CMK (cell line): ENCODE measurements around the gene ZNF500.
A peak's percentile ranks its signal among the peaks of the same experiment; 100 is the strongest.

Experiments used
- DNase-seq: peaks from one replicate; pipeline ENCODE4 v3.0.0-alpha.2; 2010; ENCODE audit warnings: low read depth

The ZNF500 gene

DNA sequence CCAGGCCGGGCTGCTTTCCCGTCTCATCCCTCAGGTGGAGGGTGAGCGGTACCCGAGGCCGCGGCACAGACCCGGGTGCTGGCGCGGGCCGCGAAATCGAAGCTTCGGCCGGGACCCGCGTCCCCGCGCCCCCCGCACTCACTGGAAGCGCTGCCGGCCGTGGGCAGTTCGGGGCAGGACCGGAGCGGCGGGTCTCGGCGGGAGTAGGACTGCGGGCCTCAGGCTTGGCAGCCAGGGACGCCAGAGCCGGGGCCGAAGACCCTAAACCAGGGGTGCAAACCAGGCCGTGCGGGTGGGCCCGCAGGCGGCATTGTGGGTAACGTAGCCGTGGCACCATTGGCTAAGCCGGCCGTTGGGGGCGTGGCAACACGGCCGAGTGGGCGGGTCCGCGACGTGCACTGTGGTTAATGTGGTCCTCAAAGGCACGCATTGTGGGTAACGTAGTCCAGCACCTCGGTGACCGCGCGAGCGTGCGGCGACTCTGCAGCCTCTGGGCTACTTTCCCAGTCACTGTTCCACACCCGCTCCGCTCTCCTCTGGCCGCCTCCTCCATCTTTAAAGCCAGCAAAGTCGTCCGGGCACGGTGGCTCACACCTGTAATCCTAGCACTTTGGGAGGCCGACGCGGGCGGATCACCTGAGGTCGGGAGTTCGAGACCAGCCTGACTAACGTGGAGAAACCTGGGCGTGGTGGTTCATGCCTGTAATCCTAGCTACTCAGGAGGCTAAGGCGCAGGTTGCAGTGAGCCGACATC is at the start of gene ZNF500:
Gene ZNF500 (minus strand): TSS at position 288 of the 754 bp plus-strand sequence. CDS start 1,184 bp downstream, outside the sequence.
- DNase-seq, result peak; percentile 94

DNA sequence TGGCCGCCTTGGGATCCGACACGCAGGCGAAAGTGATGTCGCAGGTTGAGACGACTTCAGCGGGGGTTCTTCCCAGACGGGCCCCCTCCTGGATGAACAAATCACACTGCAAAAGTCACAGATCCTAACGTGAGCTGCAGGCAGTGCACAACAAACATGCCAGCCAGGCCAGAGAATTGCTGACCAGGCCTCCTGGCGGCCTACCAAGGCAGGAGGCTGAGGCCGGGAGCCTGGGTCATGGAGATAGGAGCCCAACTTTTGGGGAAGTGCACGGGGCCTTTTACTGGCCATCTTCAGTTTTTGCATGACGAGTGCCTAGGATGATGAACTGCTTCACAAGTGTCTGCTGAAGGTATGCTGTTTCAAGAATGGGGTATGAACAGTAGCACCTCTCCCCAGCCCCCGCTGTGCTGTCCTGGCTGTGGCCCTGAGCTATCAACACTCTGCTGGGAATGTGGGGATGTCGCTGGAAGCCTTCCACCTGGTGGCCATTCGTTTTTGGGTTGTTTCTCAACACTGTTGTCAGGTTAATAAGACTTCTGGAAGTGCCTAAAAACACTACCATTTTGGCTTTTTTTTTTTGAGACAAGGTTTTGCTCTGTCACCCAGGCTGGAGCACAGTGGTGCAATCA is 47.7 kb upstream of the ZNF500 start:
- no peak for DNase-seq

DNA sequence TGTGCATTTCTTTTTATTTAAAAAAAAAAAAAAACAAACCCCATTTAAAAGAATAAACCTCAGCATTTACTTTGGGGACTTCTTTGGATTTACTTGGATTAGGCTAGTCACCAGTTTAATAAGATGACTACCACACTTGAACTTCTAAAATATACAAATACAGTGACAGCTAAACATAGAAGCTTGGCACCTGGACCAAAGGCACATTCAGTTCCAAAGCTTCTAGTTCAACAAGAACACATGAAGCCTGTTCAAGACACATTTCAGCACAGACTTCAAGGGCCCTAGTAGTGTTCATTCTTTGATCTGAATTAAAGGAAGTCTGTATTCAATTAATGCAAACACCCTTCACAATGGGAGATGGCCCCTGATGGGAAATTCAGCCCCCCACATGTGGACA is 47.1 kb upstream of the ZNF500 start:
- DNase-seq, result no peak

DNA sequence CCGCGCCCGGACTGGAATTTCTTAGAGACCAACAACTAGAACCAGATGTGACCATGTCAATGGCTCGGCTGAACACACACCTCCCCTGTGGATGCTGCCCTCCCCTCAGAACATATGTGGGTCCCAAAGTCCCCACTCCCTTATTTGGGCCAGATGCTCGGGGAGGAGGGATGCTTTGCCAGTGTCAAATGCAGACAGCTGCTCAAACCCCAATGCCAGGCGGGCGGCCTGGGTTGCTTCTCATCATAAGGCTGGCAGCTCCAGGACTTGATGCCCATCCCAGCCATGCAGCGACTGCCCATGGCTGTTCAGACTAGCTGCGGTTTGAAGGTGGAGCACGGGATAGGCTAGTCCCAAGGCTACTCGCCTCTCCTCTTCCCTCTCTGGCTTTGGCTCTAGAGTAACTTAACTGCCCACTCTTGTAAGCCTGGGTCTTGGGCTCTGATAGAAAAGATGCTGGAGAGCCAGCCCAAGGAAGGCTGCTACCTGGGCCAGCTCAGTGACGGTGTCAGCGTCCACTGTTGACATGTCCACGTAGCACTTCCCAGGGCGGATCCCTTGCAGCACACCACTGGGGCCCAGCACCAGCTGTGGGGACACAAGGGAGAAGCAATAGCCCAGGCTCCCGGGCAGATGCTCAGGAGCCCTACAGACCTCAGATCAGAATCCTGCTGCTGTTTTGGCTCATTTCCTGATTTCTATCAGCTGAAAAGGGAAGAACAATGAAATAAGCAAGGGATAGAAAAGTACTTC is 46.5 kb upstream of the ZNF500 start:
- no peak for DNase-seq

DNA sequence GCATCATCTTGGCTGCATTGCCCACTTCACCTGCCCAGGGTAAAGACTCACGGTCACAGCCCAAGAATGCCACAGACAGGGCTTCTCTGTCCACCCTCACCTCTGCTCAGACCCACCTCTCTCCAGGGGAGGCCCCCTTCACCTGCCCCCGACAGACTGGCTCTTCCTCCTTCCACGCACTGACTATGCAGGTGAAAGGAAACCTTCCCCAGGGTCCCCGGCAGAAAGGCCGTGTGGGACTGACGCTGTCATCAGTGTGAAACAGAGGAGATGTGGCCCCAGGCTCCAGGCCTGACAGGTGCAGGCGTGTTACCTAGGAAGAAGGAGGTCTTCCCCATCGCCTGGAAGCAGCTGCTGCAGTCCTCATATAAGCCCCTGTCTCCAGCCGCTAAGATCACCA is 44.8 kb upstream of the ZNF500 start:
- DNase-seq, result no peak

DNA sequence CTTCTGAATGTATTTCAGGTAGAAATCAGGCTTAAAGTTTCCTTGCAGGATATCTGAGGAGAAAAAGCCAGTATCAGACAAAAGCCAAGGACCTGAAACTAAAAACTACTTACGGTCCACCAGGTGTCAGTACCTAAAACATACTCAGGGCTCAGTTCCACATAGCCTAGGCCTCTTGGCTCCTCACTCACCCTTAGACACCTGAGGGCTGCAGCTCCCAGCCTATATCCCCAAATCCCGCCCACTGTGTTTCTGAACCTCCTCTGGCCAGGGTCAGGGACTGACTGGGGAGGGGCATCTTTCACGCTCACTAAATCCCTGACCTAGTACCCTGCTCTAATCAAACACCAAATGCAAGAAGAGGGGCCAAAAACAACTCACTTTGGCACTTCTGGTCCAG is 44.3 kb upstream of the ZNF500 start:
- no peak for DNase-seq

DNA sequence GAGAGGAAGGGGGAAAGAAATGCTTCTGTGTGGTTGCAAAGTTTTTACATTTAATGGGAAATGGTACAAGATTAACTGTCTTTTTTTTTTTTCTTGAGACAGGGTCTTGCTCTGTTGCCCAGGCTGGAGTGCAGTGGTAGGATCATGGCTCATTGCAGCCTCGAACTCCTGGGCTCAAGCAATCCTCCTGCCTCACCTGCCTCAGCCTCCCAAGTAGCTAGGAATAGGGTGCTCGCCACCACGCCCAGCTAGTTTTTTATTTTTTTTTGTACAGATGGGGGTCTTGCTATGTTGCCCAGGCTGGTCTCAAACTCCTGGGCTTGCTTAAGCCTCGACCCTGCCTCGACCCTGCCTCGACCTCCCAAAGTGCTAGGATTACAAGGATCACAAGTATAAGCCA is 39.3 kb upstream of the ZNF500 start:
- DNase-seq, result no peak

DNA sequence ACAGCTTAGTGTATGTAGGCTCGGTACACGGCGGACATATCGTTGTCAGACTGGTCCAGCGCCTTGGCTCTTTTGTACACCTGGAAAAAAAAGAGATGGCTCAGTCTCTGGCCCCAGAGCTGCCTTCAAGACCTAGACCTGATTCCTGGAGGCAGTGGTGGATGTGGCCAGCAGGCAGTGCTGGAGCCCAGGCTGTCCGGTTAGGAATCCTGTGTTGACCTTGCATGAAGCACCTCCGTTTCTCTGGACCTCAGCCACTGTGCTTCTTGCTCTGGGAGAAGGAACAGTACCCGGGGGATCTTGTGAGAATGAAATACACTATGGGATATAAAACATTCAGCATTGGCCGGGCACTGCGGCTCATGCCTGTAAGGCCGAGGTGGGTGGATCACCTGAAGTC is 38.3 kb upstream of the ZNF500 start:
- no peak for DNase-seq

DNA sequence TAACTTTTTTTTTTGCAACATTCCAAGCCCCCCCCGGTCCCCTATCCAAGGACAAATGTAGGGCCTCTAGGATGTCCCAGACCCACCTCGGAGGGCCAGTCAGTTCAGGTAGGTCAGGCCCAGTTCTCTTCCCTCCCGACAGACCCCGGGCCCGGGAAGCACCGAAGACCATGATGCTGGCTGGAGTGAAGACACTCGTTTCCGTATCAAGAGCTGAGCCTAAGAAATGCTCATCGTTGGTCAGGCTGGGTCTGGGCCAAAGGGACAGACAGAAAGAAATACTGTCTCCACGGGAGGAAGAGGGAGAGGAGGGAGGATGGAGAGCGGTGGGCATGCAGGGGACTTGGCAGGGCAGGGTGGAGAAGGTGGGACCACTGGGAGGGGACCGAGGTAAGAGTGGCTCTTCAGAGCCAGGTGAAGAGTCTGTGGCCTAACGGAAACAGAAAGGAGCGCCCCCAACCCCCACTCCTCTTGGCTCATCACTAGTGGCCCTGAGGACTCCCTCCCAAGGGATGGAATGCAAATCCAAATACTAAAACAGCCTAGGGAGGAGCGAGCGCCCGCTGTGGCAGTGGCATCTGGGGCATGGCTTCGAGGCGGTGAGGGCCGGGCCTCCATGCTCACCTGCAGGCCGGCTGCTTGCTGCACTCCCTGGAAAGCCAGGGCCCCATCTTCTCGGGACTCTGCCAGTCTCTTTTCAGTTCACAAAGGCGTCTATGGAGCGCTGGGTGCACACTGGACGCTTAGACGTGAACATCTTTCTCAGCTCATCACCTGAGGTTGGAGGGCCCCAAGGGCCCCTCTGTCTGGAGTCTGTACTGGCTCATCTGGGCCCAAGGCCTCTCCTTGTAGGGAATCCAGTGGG is 37.2 kb upstream of the ZNF500 start:
- no peak for DNase-seq

DNA sequence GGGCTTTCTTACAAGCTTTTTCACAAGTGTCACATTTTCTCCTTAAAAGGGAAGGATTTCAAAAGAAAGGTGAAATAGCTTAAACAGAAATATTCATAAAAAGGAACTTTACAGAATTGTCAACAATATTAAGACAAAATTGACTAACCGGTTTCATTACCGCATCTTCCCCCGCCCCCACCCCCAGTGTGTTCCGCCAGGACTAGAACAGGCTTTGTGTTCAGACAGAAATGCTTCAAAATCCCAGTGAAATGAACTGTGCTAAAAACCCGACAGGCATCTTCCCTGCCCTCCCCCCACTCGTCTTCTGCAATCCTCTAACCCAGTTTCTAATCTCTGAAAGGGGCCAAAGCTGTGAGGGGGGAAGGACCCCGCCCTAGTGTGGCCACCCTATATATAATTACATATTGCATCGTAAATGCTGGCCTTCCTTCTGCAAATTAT is 36.5 kb upstream of the ZNF500 start:
- no peak for DNase-seq

DNA sequence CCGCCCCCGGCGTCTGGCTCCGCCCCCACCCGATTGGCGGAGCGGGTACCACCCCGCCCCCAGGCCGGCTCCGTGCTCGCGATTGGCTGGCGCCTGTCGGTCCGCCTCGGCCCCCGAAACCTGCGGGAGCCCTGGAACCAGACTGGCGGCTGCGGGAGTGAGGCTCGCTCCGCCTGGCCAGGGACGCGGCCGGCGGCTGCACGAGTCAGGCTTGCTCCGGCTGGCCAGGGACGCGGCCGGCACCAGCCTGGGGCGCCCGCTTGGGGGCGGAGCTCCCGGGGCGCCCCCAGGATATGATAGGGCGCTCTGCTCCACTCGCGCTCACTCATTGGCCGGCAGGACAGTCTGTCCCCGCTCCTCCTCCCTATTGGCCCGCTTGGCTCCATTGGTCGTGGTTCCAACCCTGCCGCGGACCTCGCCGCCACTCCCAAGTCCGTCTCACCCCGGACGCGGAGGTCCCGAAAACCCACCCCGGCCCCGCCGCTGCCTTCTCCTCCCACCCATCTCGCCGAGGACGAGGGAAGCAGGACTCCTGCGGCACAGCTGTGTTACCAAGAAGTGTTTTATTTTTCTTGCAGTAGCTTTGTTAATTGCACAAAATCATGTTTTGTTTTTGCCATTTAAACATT is 35.8 kb upstream of the ZNF500 start:
- DNase-seq, result peak; percentile 61

DNA sequence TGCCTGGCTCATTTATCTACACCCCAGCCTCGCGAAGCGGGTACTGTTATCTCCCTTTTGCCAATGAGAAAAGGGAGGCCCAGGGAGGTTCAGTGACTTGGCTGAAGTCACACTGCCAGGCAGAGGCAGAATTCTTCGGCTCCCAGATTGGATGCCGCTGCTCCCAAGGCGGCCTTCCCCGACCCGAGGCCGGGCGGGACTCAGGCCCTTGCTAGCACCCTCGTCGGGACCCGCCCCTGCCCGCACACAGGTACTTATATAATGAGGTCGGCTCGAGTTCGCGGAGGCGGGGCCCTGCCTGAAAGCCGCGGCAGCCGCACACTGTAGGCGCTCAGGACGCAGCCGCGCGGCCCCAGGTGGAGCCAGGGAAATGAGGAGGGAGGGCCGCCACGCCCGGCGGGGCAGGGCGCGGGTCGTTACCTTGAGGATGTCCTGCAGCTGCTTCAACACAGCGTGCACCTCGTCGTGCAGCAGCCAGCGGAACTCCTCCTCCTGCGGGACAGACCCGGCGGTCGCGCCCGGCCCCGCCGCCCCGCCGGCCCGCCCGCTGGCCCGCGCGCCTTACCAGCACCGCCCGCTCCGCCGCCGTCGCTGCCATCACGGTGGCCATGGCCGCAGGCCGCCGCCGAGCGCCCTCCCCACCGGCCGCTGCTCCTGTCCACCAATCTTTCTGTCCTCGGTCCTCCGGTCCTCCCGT is 35.1 kb upstream of the ZNF500 start, which contains the start of gene ROGDI:
Gene ROGDI (minus strand): TSS at position 672 of the 697 bp plus-strand sequence. CDS start 62 bp downstream, at position 610.
- no peak for DNase-seq

DNA sequence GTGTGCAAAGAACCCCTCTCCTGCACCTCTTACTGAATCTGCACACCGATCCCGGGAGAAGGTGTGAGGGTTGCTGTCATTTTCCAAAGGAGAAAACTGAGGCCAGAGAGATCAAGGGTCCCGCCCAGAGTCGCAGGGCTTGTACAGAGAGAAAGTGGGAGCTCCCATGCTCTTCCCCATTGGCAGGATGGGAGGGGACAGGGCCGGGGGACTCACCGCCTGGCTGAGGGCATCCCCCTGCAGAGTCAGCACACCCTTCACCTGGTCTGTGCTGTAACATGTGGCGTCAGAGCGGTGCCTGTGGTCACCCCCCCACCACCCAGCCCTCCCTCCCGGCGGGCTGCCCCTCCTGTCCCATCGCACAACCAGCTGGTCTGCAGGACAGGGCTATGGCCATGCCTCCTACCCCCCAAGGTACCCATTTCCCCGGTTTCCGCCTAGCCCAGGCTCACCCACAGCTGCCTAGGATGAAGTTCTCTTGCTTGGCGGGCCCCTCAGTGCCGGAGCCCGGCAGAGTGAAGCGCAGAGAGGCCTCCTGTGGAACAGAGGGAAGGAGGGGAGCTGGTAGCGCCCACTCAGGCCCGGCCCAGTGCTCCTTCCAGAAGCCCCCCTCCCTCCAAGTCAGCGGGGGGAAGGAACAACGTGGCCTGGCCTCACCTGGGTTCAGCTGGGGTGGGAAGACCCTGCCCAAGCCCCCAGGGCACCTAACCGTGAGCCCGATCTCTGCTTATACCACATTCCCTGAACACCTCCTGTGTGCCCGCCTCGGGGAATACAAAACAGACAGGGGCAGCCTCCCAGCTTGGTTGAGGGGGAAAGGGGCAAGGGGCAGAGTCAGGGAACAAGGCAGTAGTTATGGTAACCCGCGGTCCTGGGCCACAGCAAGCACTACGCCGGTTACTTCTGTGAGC is 34.3 kb upstream of the ZNF500 start:
- no peak for DNase-seq

DNA sequence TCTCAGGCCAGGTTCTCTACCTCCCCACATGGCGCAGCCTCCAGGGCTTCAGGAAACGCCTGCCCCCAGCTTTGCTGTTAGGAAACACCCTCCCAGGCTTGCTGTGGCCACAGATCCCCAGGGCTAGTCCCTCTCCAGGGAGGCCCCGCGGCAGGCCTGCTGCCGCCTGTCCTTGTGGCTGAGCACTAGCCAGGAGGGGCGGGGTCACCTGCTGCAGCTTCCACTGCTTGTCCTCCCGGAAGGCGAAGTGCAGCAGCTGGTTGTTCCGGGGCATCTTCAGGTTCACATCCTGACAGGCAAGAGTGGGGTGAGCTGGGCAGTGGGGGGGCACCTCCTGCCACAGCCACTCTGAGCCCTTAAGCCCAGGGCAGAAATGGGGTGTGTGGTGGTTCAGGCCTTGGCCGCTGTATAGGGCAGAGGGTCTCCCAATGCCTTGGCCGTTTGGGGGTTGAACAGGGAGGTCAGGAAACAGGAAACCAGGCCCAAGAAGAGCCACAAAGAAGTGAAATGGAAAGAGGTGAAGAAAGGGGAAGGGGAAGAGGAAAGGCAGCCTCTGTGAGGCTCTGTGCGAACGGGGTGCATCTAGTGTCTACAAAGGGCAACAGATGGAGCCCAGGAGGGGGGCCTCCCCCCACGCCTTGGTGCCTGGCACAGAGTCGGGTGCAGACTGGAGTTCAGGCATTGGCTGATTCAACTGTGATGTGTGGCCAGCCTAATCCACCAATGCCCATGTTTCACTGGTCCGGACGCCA is 33.5 kb upstream of the ZNF500 start:
- peak; percentile 74 for DNase-seq

DNA sequence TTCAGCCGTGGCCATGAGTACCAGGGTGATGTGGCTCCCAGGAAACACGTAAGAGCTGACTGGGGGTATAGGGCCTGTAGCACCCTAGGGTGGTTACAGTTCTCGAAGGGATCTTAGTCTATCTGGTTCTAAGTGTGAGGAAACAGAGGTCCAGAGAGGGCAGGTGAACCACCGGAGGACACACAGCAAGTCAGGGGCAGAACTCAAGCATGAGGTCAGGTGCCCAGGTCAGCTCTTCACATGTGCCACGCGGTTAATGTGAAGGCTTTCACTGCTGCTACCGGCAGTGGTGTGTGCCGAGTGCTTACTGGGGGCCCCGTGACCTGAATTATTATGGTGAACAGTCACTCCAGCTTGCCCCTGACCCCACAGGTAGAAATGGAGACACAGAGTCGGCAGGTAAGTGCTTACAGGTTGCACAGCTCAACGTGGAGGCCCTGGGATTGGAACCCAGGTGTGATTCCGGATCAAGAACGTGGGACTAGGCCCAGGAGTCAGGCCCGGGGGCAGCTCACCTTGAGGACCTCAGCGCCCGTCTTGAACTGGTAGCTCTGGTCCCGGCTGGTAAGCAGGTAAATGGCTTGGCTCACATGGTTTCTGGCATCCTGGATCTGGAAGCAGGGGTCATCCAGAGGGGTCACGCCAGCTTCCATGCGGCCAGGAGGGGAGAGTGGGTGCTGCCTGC is 32.4 kb upstream of the ZNF500 start:
- DNase-seq, result no peak

DNA sequence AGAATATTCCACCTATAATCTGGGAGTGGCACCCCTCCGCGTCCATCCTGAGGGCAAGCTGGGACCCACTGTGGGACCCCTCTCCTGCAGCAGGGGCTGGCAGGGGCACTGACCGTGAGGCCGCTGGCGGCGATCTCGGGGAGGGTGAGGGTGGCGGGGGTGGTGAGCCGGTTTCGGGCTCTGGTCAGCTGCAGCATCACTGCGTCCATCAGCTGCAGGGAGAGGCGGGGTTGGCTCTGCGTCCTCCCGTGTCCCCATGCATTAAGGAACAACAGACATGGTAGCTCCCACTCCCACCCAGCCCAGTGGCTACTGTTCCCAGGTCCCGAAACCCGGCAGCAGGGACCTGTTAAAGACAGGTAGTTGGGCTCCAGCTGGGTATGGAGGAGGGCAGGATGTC is 31.5 kb upstream of the ZNF500 start:
- no peak for DNase-seq

DNA sequence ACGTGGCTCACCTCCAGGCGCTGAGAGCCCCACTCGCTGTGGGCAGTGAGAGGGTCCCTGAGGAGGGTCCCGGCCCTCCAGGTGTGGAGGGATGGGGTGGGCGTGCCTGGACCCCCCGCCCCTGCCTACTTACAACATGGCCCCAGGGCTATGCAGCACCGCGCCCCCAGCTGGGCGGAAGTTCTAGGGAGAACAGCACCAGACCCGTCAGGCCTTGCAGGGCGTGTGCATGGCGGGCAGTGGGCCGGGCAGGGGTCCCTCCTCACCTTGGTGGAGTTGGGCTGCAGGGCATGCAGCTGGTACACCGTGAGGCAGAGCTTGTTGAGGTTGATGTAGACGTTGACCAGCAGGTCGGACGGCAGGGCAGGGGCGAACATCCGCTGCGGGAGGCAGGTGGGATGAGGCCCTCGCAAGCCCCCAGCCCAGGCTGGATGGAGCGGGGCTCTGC is 30.9 kb upstream of the ZNF500 start:
- DNase-seq, result no peak
